IMR-90 (cell line): Measurements from ENCODE around the gene HDHD5. TPM values are rescaled to one million over a fixed set of nuclear protein-coding genes. Genes with fewer than 3 reads are reported as not detected.

ENCODE experiments used
- ATAC-seq: fragments of 200-7000 bp; cut with Tn5 transposase; 2 replicates; pipeline ENCODE4 v1.9.1; 2020; ENCODE audit warnings: low read depth, mild to moderate bottlenecking, moderate library complexity
- BruUV-seq: library from RNA; stranded (reverse); fragments of 400-500 nt; replicated peaks from 2 replicates; lab custom pipeline; 2021; lab: Mats Ljungman, UMichigan
- CTCF ChIA-PET: fragments of 300-600 bp; formaldehyde crosslinking; extraction: SDS; loops from one replicate; lab custom pipeline; 2021; ENCODE audit warnings: antibody characterized with exemption; lab: Yijun Ruan, JAX
- POLR2A ChIA-PET: fragments of 300-600 bp; sonication (Branson Sonifier 250); formaldehyde crosslinking; loops from one replicate; lab custom pipeline; 2022; ENCODE audit warnings: antibody characterized with exemption; ENCODE audit not compliant: unreplicated experiment; lab: Charles Lee
- DNase-seq: peaks from one replicate; pipeline ENCODE4 v3.0.0; 2013
- H2AFZ ChIP-seq: replicated peaks from 2 replicates; pipeline ENCODE3; 2013; ENCODE audit warnings: low read length, mild to moderate bottlenecking; ENCODE audit not compliant: poor library complexity
- H2AK5ac ChIP-seq: 2 replicates; pipeline ENCODE4 v1.6.1; 2013; ENCODE audit warnings: low read depth, low read length, inconsistent platforms
- H2AK9ac ChIP-seq: replicated peaks from 2 replicates; pipeline ENCODE3; 2013; ENCODE audit warnings: mild to moderate bottlenecking, low read depth, low read length, moderate library complexity; ENCODE audit not compliant: poor library complexity
- H2BK120ac ChIP-seq: 2 replicates; pipeline ENCODE4 v1.6.1; 2013; ENCODE audit warnings: low read depth, low read length, inconsistent platforms
- H2BK15ac ChIP-seq: 3 replicates; pipeline ENCODE4 v1.6.1; 2013; ENCODE audit warnings: low read depth, low read length, inconsistent platforms
- H2BK20ac ChIP-seq: 2 replicates; pipeline ENCODE4 v1.6.1; 2013; ENCODE audit warnings: low read depth, mild to moderate bottlenecking, inconsistent platforms, low read length, moderate library complexity
- H2BK5ac ChIP-seq: 2 replicates; pipeline ENCODE4 v1.6.1; 2013; ENCODE audit warnings: mild to moderate bottlenecking, low read depth, low read length, inconsistent platforms; ENCODE audit not compliant: poor library complexity, severe bottlenecking
- H3K14ac ChIP-seq: replicated peaks from 2 replicates; pipeline ENCODE4 v1.6.1; 2013; ENCODE audit warnings: low read depth, low read length, inconsistent platforms
- H3K18ac ChIP-seq: 2 replicates; pipeline ENCODE4 v1.6.1; 2013; ENCODE audit warnings: low read depth, low read length, control low read depth
- H3K23ac ChIP-seq: 2 replicates; pipeline ENCODE4 v1.6.1; 2013; ENCODE audit warnings: low read depth, low read length, inconsistent platforms
- H3K27ac ChIP-seq: 2 replicates; pipeline ENCODE4 v1.5.1; 2013; ENCODE audit warnings: mild to moderate bottlenecking, control low read depth, low read length; ENCODE audit not compliant: insufficient read depth
- H3K27me3 ChIP-seq: 2 replicates; pipeline ENCODE4 v1.6.1; 2013; ENCODE audit warnings: low read length; ENCODE audit not compliant: control insufficient read depth, insufficient read depth
- H3K36me3 ChIP-seq: 2 replicates; pipeline ENCODE4 v1.6.1; 2013; ENCODE audit warnings: low read length, mixed read lengths; ENCODE audit not compliant: control insufficient read depth, insufficient read depth
- H3K4ac ChIP-seq: 2 replicates; pipeline ENCODE4 v1.6.1; 2013; ENCODE audit warnings: low read depth, low read length, inconsistent platforms
- H3K4me1 ChIP-seq: 2 replicates; pipeline ENCODE4 v1.6.1; 2013; ENCODE audit warnings: low read length, mixed read lengths; ENCODE audit not compliant: control insufficient read depth, insufficient read depth
- H3K4me2 ChIP-seq: 2 replicates; pipeline ENCODE4 v1.6.1; 2013; ENCODE audit warnings: low read depth, mild to moderate bottlenecking, control low read depth, low read length, moderate library complexity
- H3K4me3 ChIP-seq: 2 replicates; pipeline ENCODE4 v1.5.1; 2013; ENCODE audit warnings: low read depth, mild to moderate bottlenecking, control low read depth, low read length, moderate library complexity; ENCODE audit not compliant: insufficient read depth
- H3K56ac ChIP-seq: 2 replicates; pipeline ENCODE4 v1.6.1; 2013; ENCODE audit warnings: low read length, inconsistent platforms; ENCODE audit not compliant: insufficient read depth; ENCODE audit errors: extremely low read depth
- H3K79me1 ChIP-seq, 2 experiments: 2 replicates each; pipeline ENCODE4 v1.6.1; 2013; ENCODE audit warnings: low read length in 2 of 2, inconsistent platforms in 1 of 2, low read depth in 1 of 2
- H3K9ac ChIP-seq: 2 replicates; pipeline ENCODE4 v1.6.1; 2013; ENCODE audit warnings: low read depth, low read length, control low read depth
- H3K9me1 ChIP-seq: 2 replicates; pipeline ENCODE4 v1.6.1; 2013; ENCODE audit warnings: low read length, inconsistent platforms; ENCODE audit not compliant: insufficient read depth
- H3K9me3 ChIP-seq: 2 replicates; pipeline ENCODE4 v1.6.1; 2013; ENCODE audit warnings: low read length; ENCODE audit not compliant: control insufficient read depth, insufficient read depth
- H4K20me1 ChIP-seq: 2 replicates; pipeline ENCODE4 v1.6.1; 2013; ENCODE audit warnings: low read length, inconsistent platforms; ENCODE audit not compliant: insufficient read depth
- H4K5ac ChIP-seq: 2 replicates; pipeline ENCODE4 v1.6.1; 2013; ENCODE audit warnings: mild to moderate bottlenecking, low read depth, low read length, control low read depth
- H4K8ac ChIP-seq, 2 experiments: 2 replicates each; pipeline ENCODE4 v1.6.1; 2013; ENCODE audit warnings: low read depth in 2 of 2, low read length in 2 of 2, control low read depth in 1 of 2, inconsistent platforms in 1 of 2
- H4K91ac ChIP-seq: 2 replicates; pipeline ENCODE4 v1.6.1; 2013; ENCODE audit warnings: low read depth, low read length, inconsistent platforms; ENCODE audit not compliant: insufficient read depth
- CEBPB ChIP-seq: IDR thresholded peaks from 2 replicates; pipeline ENCODE4 v1.6.1; 2012; ENCODE audit warnings: low read depth, low read length, improper control_type of control experiment
- MAFK ChIP-seq: IDR thresholded peaks from 2 replicates; pipeline ENCODE4 v1.6.1; 2012; ENCODE audit warnings: low read depth, low read length, improper control_type of control experiment
- MAZ ChIP-seq: IDR thresholded peaks from 2 replicates; pipeline ENCODE4 v1.6.1; 2012; ENCODE audit warnings: low read depth, mild to moderate bottlenecking, low read length, improper control_type of control experiment, moderate library complexity, borderline replicate concordance
- NFE2L2 ChIP-seq: fragments of 150-350 bp; IDR thresholded peaks from 2 replicates; pipeline ENCODE4 v1.6.1; 2016; ENCODE audit warnings: low read depth, mild to moderate bottlenecking, low read length
- RAD21 ChIP-seq: IDR thresholded peaks from 2 replicates; pipeline ENCODE4 v1.6.1; 2012; ENCODE audit warnings: low read length, improper control_type of control experiment
- RCOR1 ChIP-seq: IDR thresholded peaks from 2 replicates; pipeline ENCODE4 v1.6.1; 2012; ENCODE audit warnings: mild to moderate bottlenecking, low read length, improper control_type of control experiment; ENCODE audit not compliant: insufficient replicate concordance
- WGBS, 2 experiments: methylation state at CpG; one replicate each; pipeline versions ENCODE4 v1.1.5 to v1.1.7; 2013; ENCODE audit warnings: missing lambda C conversion rate in 2 of 2; ENCODE audit not compliant: insufficient read length in 1 of 2; ENCODE audit errors: extremely low coverage in 2 of 2; 5-methylcytosine and 5-hydroxymethylcytosine counted together
- dilution Hi-C: fragments of 300-500 bp; cut with HindIII; formaldehyde crosslinking; loops from one replicate; pipeline ENCODE4 v1.14.3; 2018; ENCODE audit warnings: low sequenced_read_pairs; ENCODE audit not compliant: unreplicated experiment
- in situ Hi-C: fragments of 300-500 bp; cut with MboI; formaldehyde crosslinking; loops from 3 replicates; pipeline ENCODE4 v1.14.3; 2019; ENCODE audit warnings: low sequenced_read_pairs, inconsistent platforms, mixed read lengths
- intact Hi-C: fragments of 100-400 bp; cut with micrococcal nuclease; formaldehyde crosslinking; loops from 2 replicates; pipeline ENCODE4 v1.10.0; 2022
- polyA plus RNA-seq, 3 experiments: library from polyadenylated mRNA; depleted of rRNA; stranded (reverse); fragments of >200 nt; gene quantifications; 2 replicates each; pipeline ENCODE4 v1.2.3, GENCODE V29; 2012; ENCODE audit warnings: low replicate concordance in 1 of 3
- total RNA-seq: library from RNA; depleted of rRNA; stranded (reverse); fragments of >200 nt; gene quantifications from 2 replicates; pipeline ENCODE4 v1.2.3, GENCODE V29; 2012
- TF ChIP-seq, protein P1 (sequence below): fragments of 150-350 bp; IDR thresholded peaks from 2 replicates; pipeline ENCODE4 v1.6.1; 2016; ENCODE audit warnings: low read depth, mild to moderate bottlenecking, low read length, moderate library complexity, borderline replicate concordance

Gene HDHD5
- total and polyA plus RNA-seq, 2 of the 4 experiments (the other 2 are of a cell fraction), result 31.9 to 37.5 TPM

DNA sequence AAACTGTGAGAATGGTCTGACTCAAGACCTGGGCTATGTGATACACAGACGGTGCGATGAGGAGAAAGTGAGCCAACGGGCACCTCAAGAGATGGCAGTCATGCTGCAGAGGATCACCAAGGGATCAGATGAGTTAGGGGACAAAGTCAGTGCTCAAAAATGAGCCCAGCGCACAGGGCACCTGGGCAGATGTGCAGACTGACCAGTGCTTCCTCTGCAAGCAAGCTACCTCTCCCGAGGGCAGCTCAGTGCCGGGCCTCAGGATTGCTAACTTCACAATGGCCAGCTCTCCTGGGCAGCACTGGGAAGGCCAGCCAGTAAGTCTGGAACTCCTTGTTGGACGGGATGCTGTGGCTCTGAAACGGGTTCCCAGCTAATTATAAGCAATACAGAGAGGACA lies 15.3 kb downstream of the HDHD5 start:
- Histone ChIP-seq H3K18ac (no peak overlapping the region), H2AK5ac (no peak overlapping the region), H3K27ac (no peak overlapping the region), H3K56ac (no peak overlapping the region), H3K14ac (no peak overlapping the region), H3K79me1 (peaks cover 4 to 9% of the 10 kb centered on the region in 2 experiments; a peak in 3 of 4 replicates), H4K91ac (no peak overlapping the region), H2BK15ac (no peak overlapping the region), H2AFZ (no peak overlapping the region), H3K9ac (no peak overlapping the region), H3K23ac (no peak overlapping the region), H3K9me3 (no peaks in the 10 kb centered on the region), H2BK5ac (no peak overlapping the region), H4K5ac (no peak overlapping the region), H4K20me1 (peaks cover 7% of the 10 kb centered on the region; the same call in 1 of the 2 replicates), H3K27me3 (no peaks in the 10 kb centered on the region), H3K4me2 (no peak overlapping the region), H4K8ac (no peak overlapping the region), H2BK120ac (no peak overlapping the region), H3K4me1 (no peaks in the 10 kb centered on the region), H3K4ac (no peak overlapping the region), H3K36me3 (peaks cover 32% of the 10 kb centered on the region), H3K9me1 (0 out of 2 replicates have a peak, but pooled peaks cover 5% of the 10 kb centered on the region), H2BK20ac (no peak overlapping the region), H2AK9ac (no peak overlapping the region), H3K4me3 (no peak overlapping the region)
- ATAC-seq, result no peak
- dilution Hi-C loops, result no loop called here
- intact Hi-C loops, result no loop called here
- no peak for DNase-seq
- 96% methylated on average over 3 of the region's 8 CpGs; no CpG with 5 or more reads in 1 of the 2 experiments for WGBS, 2 experiments
- no TSS peak for BruUV-seq
- POLR2A ChIA-PET, result no interaction called here
- in situ Hi-C loops, result no loop called here
- CTCF ChIA-PET, result interaction anchor here (0.6 kb wide), 1 partner anchor 616 kb away, joined by 3 read pairs; no protein-coding TSS in a partner anchor
- TF ChIP-seq CEBPB, result no peak
- no peak for TF ChIP-seq MAZ
- no peak for TF ChIP-seq RAD21
- TF ChIP-seq NFE2L2, result no peak
- no peak for TF ChIP-seq RCOR1
- TF ChIP-seq, protein P1, sequence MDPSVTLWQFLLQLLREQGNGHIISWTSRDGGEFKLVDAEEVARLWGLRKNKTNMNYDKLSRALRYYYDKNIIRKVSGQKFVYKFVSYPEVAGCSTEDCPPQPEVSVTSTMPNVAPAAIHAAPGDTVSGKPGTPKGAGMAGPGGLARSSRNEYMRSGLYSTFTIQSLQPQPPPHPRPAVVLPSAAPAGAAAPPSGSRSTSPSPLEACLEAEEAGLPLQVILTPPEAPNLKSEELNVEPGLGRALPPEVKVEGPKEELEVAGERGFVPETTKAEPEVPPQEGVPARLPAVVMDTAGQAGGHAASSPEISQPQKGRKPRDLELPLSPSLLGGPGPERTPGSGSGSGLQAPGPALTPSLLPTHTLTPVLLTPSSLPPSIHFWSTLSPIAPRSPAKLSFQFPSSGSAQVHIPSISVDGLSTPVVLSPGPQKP, result no peak
- no peak for TF ChIP-seq MAFK
